ENCODE results near the gene CSTF1. TPM values are rescaled to one million over a fixed set of nuclear protein-coding genes. Genes with fewer than 3 reads are reported as not detected.

The CSTF1 gene
- total RNA-seq, 1 experiment from 2014 or later: 44.5 TPM

DNA sequence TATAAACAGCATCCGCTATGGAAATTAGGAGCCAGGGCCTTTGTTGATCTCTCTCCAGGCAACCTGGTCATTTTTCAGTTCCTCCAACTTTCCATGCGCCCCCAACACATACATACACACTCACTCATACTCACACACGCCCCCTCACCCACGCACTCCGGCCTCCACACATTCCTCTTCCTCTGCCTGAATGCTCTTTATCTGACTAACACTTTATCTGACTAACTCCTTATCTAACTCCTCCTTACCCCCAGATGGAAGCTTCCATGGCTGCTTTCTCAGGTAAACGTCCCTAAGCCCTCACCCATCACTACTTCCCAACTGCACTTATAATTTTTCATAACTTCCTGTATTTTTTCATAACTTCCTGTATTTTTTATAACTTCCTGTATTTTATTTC lies 37.1 kb downstream of the CSTF1 start:
- POLR2A ChIA-PET: no interaction called here
- RAD21 ChIA-PET (ENCODE audit: low non-redundant PET in 1 of 2, low total read pairs in 2 of 2, uncharacterized antibody in 2 of 2, unreplicated experiment in 2 of 2): no interaction called here
- Histone ChIP-seq H3K36me3 (ENCODE audit: control insufficient read depth in 1 of 2, insufficient read depth in 2 of 2, low read length in 2 of 2) (no peaks in the 10 kb centered on the region), H3K9ac (ENCODE audit: low read length) (no peak overlapping the region), H3K4me1 (ENCODE audit: control insufficient read depth in 1 of 2, insufficient read depth in 2 of 2, low read length in 2 of 2) (peaks cover 0 to 11% of the 10 kb centered on the region in 2 experiments; a peak in 2 of 4 replicates), H3K27me3 (ENCODE audit: insufficient read depth, low read length) (no peaks in the 10 kb centered on the region), H3K27ac (ENCODE audit: low read depth, low read length) (no peak overlapping the region), H3K79me2 (ENCODE audit: insufficient read depth, low read length) (no peaks in the 10 kb centered on the region), H4K20me1 (ENCODE audit: insufficient read depth) (no peaks in the 10 kb centered on the region), H3K9me3 (ENCODE audit: control insufficient read depth in 1 of 2, insufficient read depth in 1 of 2, low read depth in 1 of 2, low read length in 2 of 2) (no peaks in the 10 kb centered on the region), H3K9me2 (ENCODE audit: insufficient read depth) (no peaks in the 10 kb centered on the region), H3K4me2 (ENCODE audit: low read length) (peak overlapping the region; percentile 34; the same call in 1 of the 2 replicates), H2AFZ (ENCODE audit: low read depth, low read length, poor library complexity, severe bottlenecking) (no peak overlapping the region), H3K4me3 (replicated peaks in 1 of 2; ENCODE audit: low read depth in 1 of 2, low read length in 2 of 2) (no peak overlapping the region)
- no peak; the same call in 1 of the 2 replicates for ATAC-seq
- intact Hi-C loops (cut with micrococcal nuclease): no loop called here
- no TSS peak for BruUV-seq (replicated peaks)
- CTCF ChIA-PET: no interaction called here
- no peak for DNase-seq (ENCODE audit: low read depth, low spot score)
- no peak for TF ChIP-seq SRF (IDR thresholded peaks at IDR 0.05; ENCODE audit: low read depth)
- TF ChIP-seq RAD21 (IDR thresholded peaks at IDR 0.05; ENCODE audit: low read depth): no peak
- no peak for TF ChIP-seq EZH2phosphoT487 (IDR thresholded peaks at IDR 0.05; ENCODE audit: borderline replicate concordance)
- TF ChIP-seq, protein P1, sequence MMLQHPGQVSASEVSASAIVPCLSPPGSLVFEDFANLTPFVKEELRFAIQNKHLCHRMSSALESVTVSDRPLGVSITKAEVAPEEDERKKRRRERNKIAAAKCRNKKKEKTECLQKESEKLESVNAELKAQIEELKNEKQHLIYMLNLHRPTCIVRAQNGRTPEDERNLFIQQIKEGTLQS (IDR thresholded peaks at IDR 0.05): no peak
- TF ChIP-seq FOSL1 (IDR thresholded peaks at IDR 0.05; ENCODE audit: low read depth): no peak
- TF ChIP-seq, protein P2, sequence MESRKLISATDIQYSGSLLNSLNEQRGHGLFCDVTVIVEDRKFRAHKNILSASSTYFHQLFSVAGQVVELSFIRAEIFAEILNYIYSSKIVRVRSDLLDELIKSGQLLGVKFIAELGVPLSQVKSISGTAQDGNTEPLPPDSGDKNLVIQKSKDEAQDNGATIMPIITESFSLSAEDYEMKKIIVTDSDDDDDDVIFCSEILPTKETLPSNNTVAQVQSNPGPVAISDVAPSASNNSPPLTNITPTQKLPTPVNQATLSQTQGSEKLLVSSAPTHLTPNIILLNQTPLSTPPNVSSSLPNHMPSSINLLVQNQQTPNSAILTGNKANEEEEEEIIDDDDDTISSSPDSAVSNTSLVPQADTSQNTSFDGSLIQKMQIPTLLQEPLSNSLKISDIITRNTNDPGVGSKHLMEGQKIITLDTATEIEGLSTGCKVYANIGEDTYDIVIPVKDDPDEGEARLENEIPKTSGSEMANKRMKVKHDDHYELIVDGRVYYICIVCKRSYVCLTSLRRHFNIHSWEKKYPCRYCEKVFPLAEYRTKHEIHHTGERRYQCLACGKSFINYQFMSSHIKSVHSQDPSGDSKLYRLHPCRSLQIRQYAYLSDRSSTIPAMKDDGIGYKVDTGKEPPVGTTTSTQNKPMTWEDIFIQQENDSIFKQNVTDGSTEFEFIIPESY (IDR thresholded peaks at IDR 0.05; ENCODE audit: extremely low read depth, insufficient replicate concordance, low read length): no peak
- TF ChIP-seq YY1 (IDR thresholded peaks at IDR 0.05; ENCODE audit: extremely low read depth, insufficient replicate concordance, low read depth, low read length): no peak
- TF ChIP-seq TCF7L2 (IDR thresholded peaks at IDR 0.05; ENCODE audit: borderline replicate concordance, extremely low read depth, insufficient read depth, insufficient read length): no peak
- TF ChIP-seq, protein P3, sequence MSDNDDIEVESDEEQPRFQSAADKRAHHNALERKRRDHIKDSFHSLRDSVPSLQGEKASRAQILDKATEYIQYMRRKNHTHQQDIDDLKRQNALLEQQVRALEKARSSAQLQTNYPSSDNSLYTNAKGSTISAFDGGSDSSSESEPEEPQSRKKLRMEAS (IDR thresholded peaks at IDR 0.05): no peak
- no peak for TF ChIP-seq ZNF274 (IDR thresholded peaks at IDR 0.05; ENCODE audit: low read depth, low read length)
